Transverse colon (tissue), 4 donors: Measurements from ENCODE around the gene INKA2. TPM values are rescaled to one million over a fixed set of nuclear protein-coding genes. Genes with fewer than 3 reads are reported as not detected.

Source experiments
- DNase-seq: peaks from one replicate; pipeline ENCODE4 v3.0.0-alpha.2; 2019
- H3K27ac ChIP-seq, 4 donors: fragments of 200-600 bp; sonication (generic); 2 replicates each; pipeline ENCODE4 v1.5.1; 2016 to 2018; ENCODE audit warnings: inconsistent platforms in 4 of 4
- H3K27me3 ChIP-seq: fragments of 200-600 bp; sonication (generic); 2 replicates; pipeline ENCODE4 v1.5.1; 2017; ENCODE audit warnings: inconsistent platforms
- H3K36me3 ChIP-seq, 4 donors: fragments of 200-600 bp; sonication (generic); 2 replicates each; pipeline ENCODE4 v1.5.1; 2017 to 2019; ENCODE audit warnings: inconsistent platforms in 4 of 4
- H3K4me1 ChIP-seq, 4 donors: fragments of 200-600 bp; sonication (generic); 2 replicates each; pipeline ENCODE4 v1.5.1; 2017 to 2020; ENCODE audit warnings: inconsistent platforms in 4 of 4
- H3K4me3 ChIP-seq, 4 donors: fragments of 200-600 bp; sonication (generic); 1 replicate in 1 of 4; 2 replicates in 3 of 4; pipeline versions ENCODE4 v1.5.1 to v1.6.1; 2017 to 2019; ENCODE audit warnings: inconsistent platforms in 4 of 4
- H3K9me3 ChIP-seq, 2 donors: fragments of 200-600 bp; sonication (generic); 2 replicates each; pipeline ENCODE4 v1.5.1; 2017 to 2019; ENCODE audit warnings: inconsistent platforms in 2 of 2
- CTCF ChIP-seq, 5 experiments: fragments of 200-600 bp in 3 of 5; fragments of 450-650 bp in 2 of 5; sonication (generic) in 3 of 5; IDR thresholded peaks; 1 replicate in 2 of 5; 2 replicates in 3 of 5; pipeline ENCODE4 v1.5.1; 2016 to 2017; ENCODE audit warnings: antibody characterized with exemption in 5 of 5, inconsistent platforms in 3 of 5, mild to moderate bottlenecking in 2 of 5, moderate library complexity in 1 of 5
- EP300 ChIP-seq: sonication (generic); formaldehyde crosslinking; IDR thresholded peaks from one replicate; pipeline ENCODE4 v1.6.1; 2017; ENCODE audit warnings: antibody characterized with exemption, low read depth
- POLR2A ChIP-seq: fragments of 450-650 bp; IDR thresholded peaks from one replicate; pipeline ENCODE4 v1.6.1; 2016; ENCODE audit warnings: antibody characterized with exemption, mild to moderate bottlenecking, moderate library complexity
- POLR2AphosphoS5 ChIP-seq, 3 donors: sonication (generic); formaldehyde crosslinking; IDR thresholded peaks; one replicate each; pipeline ENCODE4 v1.6.1; 2016; ENCODE audit warnings: antibody characterized with exemption in 3 of 3
- WGBS, 2 donors: methylation state at CpG; one replicate each; pipeline ENCODE4 v1.1.5; 2018; ENCODE audit warnings: low coverage in 1 of 2; 5-methylcytosine and 5-hydroxymethylcytosine counted together
- in situ Hi-C, 4 donors: fragments of 200-750 bp; cut with MboI; loops; one replicate each; pipeline versions ENCODE4 v1.15.0 to v1.15.1; 2017; ENCODE audit warnings: low sequenced_read_pairs in 3 of 4, low pct_ligation_motif_present in 1 of 4, low pct_unique_long_range_greater_than_20kb in 1 of 4
- intact Hi-C: fragments of 100-400 bp; cut with DNase I; formaldehyde crosslinking; loops from one replicate; pipeline ENCODE4 v1.15.1; 2023; ENCODE audit warnings: low total_unique reads
- total RNA-seq, 4 donors: library from RNA; depleted of rRNA; stranded (reverse); fragments of >200 nt; gene quantifications; one replicate each; pipeline ENCODE4 v1.1.0, GENCODE V29; 2016

Gene INKA2
- total RNA-seq, 4 donors from 2014 or later, result 1.8 to 2.7 TPM; not detected in 2

GRCh38 chr1:111727056-111727455 is 12.1 kb downstream of the INKA2 start:
- no peaks in the 10 kb centered on the region for H3K9me3 ChIP-seq
- peaks cover 0 to 10% (median 3%) of the 10 kb centered on the region in 4 donors for H3K4me1 ChIP-seq
- no peak for TF ChIP-seq CTCF (IDR thresholded peaks at IDR 0.05)
- TF ChIP-seq POLR2A, result no peak
- TF ChIP-seq POLR2AphosphoS5 (IDR thresholded peaks at IDR 0.05), result no peak
- TF ChIP-seq EP300, result no peak
- in situ Hi-C loops (loop anchor here in 1 of 4 donors (25.0 kb wide), 1 partner anchor 240 kb away; no protein-coding TSS in a partner anchor), intact Hi-C loops (no loop called here)
- H3K27ac ChIP-seq, result no peak overlapping the region
- H3K27me3 ChIP-seq, result no peaks in the 10 kb centered on the region
- 92% methylated on average over 18 of the region's 18 CpGs; no CpG with 5 or more reads in 1 of the 2 donors for WGBS, 2 donors
- H3K4me3 ChIP-seq, result no peak overlapping the region
- no peak for DNase-seq
- H3K36me3 ChIP-seq, result no peaks in the 10 kb centered on the region

DNA sequence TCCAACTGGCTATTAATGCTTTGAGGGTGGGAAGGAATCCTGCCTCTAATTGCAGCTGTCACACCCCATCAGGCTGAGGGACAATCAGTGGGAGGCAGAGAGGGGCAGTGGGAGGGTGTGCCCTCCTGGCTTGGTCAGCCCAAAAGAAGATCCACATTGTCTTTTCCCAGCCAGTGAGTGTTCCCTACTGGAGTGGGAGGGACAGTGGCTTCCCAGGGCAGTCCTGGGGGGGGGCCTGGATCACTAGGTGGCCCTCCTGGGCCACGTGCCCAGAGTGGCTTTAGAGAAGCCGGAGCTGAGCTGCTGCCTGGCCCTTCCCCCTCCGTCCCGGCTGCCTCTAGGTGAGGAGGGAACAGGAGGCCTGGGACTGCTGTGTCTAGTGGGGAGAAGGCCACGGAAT is 14.0 kb downstream of the INKA2 start:
- in situ Hi-C loops, result loop anchor here in 1 of 4 donors (25.0 kb wide), 1 partner anchor 238 kb away; no protein-coding TSS in a partner anchor
- DNase-seq, result no peak
- TF ChIP-seq EP300 (no peak), POLR2AphosphoS5 (IDR thresholded peaks at IDR 0.05) (no peak), CTCF (IDR thresholded peaks at IDR 0.05) (no peak), POLR2A (no peak)
- Histone ChIP-seq H3K4me1 (peaks cover 0 to 23% (median 9%) of the 10 kb centered on the region in 4 donors), H3K4me3 (no peak overlapping the region), H3K9me3 (no peaks in the 10 kb centered on the region), H3K27me3 (no peaks in the 10 kb centered on the region), H3K36me3 (no peaks in the 10 kb centered on the region), H3K27ac (no peak overlapping the region)
- intact Hi-C loops, result no loop called here
- WGBS, 2 donors, result 57% methylated on average over 5 of the region's 5 CpGs; no CpG with 5 or more reads in 1 of the 2 donors

- intact Hi-C loops, result no loop called here
- Histone ChIP-seq H3K27ac (no peak overlapping the region), H3K27me3 (no peaks in the 10 kb centered on the region), H3K4me3 (no peak overlapping the region), H3K36me3 (no peaks in the 10 kb centered on the region), H3K4me1 (peaks cover 0 to 27% (median 9%) of the 10 kb centered on the region in 4 donors), H3K9me3 (no peaks in the 10 kb centered on the region)
- DNase-seq, result no peak
- WGBS, 2 donors, result 48% methylated on average over 1 of the region's 1 CpG; no CpG with 5 or more reads in 1 of the 2 donors
- in situ Hi-C loops, result no loop called here
- TF ChIP-seq POLR2A (no peak), EP300 (no peak)
These were observed 15.3 kb downstream of the INKA2 start for GRCh38 chr1:111723871-111724270.

GRCh38 chr1:111723091-111723806 is 15.9 kb downstream of the INKA2 start:
- no peak for DNase-seq
- peaks cover 0 to 27% (median 9%) of the 10 kb centered on the region in 4 donors for H3K4me1 ChIP-seq
- H3K4me3 ChIP-seq, result no peak overlapping the region
- WGBS, 2 donors, result 75% methylated on average over 7 of the region's 7 CpGs; no CpG with 5 or more reads in 1 of the 2 donors
- intact Hi-C loops, result no loop called here
- no peaks in the 10 kb centered on the region for H3K27me3 ChIP-seq
- no peak overlapping the region for H3K27ac ChIP-seq
- in situ Hi-C loops, result no loop called here
- H3K36me3 ChIP-seq, result no peaks in the 10 kb centered on the region
- TF ChIP-seq POLR2AphosphoS5 (IDR thresholded peaks at IDR 0.05), result no peak
- no peak for TF ChIP-seq EP300
- TF ChIP-seq CTCF (IDR thresholded peaks at IDR 0.05), result no peak
- no peak for TF ChIP-seq POLR2A
- no peaks in the 10 kb centered on the region for H3K9me3 ChIP-seq
